ENCODE measurements around the gene TSPAN11.

- TF ChIP-seq, protein P1, sequence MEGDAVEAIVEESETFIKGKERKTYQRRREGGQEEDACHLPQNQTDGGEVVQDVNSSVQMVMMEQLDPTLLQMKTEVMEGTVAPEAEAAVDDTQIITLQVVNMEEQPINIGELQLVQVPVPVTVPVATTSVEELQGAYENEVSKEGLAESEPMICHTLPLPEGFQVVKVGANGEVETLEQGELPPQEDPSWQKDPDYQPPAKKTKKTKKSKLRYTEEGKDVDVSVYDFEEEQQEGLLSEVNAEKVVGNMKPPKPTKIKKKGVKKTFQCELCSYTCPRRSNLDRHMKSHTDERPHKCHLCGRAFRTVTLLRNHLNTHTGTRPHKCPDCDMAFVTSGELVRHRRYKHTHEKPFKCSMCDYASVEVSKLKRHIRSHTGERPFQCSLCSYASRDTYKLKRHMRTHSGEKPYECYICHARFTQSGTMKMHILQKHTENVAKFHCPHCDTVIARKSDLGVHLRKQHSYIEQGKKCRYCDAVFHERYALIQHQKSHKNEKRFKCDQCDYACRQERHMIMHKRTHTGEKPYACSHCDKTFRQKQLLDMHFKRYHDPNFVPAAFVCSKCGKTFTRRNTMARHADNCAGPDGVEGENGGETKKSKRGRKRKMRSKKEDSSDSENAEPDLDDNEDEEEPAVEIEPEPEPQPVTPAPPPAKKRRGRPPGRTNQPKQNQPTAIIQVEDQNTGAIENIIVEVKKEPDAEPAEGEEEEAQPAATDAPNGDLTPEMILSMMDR (conservative IDR thresholded peaks at IDR 0.05; ENCODE audit: low read depth, low read length) = no peak
- TF ChIP-seq POLR2A (IDR thresholded peaks at IDR 0.05; ENCODE audit: low read depth, low read length) (no peak), RAD21 (IDR thresholded peaks at IDR 0.05; ENCODE audit: low read length) (no peak), BHLHE40 (IDR thresholded peaks at IDR 0.05; ENCODE audit: low read depth, low read length) (no peak), SMC3 (IDR thresholded peaks at IDR 0.05; ENCODE audit: low read depth, low read length) (no peak), MAZ (IDR thresholded peaks at IDR 0.05; ENCODE audit: borderline replicate concordance, low read depth, low read length) (no peak), MXI1 (IDR thresholded peaks at IDR 0.05; ENCODE audit: borderline replicate concordance, low read depth, low read length) (no peak), MAFK (IDR thresholded peaks at IDR 0.05; ENCODE audit: low read depth, low read length) (no peak), RCOR1 (IDR thresholded peaks at IDR 0.05; ENCODE audit: insufficient replicate concordance, low read length) (no peak), CEBPB (IDR thresholded peaks at IDR 0.05; ENCODE audit: low read depth, low read length) (no peak), NFE2L2 (IDR thresholded peaks at IDR 0.05; ENCODE audit: low read depth, low read length) (no peak)
Measured at GRCh38 chr12:30932881-30933280, 6.3 kb downstream of the TSPAN11 start.

All from IMR-90 (cell line).